HG03558 (cell line): ENCODE results near the gene C16orf90.
"Not testable (repeated sequence)": the region's sequence is repeated elsewhere in the genome, so short reads cannot be mapped to it uniquely, and the experiment has no call there.

Experiments used
- ATAC-seq: cut with Tn5 transposase; IDR thresholded peaks from one replicate; pipeline ENCODE4 v1.9.1; 2021; ENCODE audit warnings: moderate number of reproducible peaks; ENCODE audit not compliant: unreplicated experiment; ENCODE audit errors: extremely low read depth

C16orf90 gene

GRCh38 chr16:3495176-3495575, at the start of gene C16orf90:
C16orf90 (minus strand) TSS chr16:3495489; CDS start chr16:3495421, 68 bp downstream.
- ATAC-seq = no peak

DNA sequence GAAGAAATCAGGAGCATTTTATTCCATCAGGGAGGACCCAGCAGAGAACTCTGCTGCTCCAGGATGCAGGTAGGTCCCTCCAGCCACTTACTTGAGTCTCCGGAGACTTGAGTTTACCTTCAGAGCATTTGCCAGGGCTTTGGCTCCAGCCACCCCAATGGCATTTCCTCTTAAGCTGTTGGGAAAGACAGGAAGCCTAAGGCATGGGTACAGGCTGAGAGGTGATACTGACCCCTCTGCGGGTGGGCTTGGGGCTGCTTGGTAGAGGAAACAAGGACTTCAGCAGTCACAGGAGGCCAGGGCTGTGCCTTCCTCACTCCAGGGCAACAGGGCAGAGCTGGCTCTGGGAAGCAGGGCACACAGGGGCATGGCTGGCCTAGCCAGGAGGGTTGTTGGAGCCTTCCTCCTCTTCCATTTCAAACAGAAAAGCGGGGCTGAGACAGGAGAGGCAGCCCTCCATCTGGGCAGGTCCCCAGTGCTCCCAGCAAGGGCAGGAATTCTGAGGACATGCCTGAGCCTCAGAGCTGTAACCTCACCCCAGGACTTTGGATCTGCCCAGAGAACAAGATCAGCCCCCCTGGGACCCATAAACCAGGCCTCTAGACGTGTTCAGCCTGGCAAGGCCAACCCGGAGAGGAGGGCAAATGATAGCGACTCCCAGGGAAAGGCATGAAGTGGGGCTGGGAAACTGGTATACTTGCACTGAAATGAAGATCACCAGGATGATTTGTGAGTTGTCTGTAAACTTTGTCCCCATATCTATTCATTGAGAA, 47.5 kb upstream of the C16orf90 start:
- no peak for ATAC-seq

- ATAC-seq = no peak
Observed at GRCh38 chr16:3541527-3542155, 46.4 kb upstream of the C16orf90 start.

- no peak for ATAC-seq
Observed at GRCh38 chr16:3538222-3538621, 42.9 kb upstream of the C16orf90 start.

DNA sequence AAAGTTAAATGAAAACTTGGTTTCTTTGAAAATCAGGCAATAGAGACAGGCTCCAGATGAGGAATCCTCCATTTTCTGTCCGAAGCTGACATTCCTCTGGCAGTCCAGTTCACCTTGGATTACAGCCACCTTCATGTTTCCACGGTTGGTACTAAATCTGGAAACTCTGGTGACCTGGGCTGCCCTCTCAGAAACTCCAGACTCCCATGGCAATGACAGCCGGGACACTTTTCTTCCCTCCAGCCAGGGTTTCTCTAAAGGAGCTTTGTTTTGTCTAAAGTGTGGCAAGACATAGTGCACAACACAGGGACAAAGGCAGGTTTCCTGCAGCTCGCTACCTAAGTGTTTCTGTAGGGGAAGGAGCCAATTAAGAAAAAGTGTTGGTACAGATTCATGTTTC, 41.6 kb upstream of the C16orf90 start:
- no peak for ATAC-seq

DNA sequence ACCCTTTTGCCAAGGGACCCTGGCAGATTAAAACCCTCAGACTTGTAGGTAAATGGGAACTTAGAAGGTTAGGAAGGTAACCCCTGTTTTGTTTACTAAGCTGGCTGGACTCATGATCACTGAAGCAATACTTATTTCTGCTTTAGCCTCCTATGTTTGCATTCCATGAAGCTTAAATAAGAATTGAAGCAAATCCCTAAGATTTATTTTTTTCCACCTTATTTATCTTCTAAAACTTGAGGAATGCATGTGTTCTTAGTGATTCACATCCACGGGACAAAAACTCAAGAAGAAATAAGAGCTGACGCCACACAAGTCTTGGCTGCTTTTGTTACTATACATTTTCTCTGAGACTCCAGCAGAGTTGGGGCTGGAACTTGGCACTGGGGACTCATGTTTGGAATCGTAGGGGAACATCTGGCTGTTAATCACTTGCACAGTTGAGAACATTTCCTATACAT, 41.0 kb upstream of the C16orf90 start:
- ATAC-seq = no peak

DNA sequence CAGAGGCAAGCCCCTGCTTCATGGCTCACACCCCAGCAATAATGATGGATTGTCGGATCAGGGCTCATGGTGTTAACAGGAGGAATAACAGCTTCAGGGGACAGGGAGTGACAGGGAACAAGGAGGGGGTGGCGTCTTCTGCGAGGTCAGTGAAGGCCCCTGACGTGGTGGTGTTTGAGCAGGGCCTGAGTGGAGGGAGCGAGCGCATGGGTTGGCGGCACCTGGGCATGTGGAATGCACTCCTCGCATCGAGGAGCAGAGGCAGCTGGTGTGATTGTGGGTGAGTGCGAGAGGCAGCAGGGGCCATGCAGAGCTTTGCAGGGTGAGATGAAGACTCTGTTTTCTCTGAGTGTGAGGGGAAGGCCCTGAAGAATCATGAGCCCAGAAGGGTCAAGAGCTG, 38.8 kb upstream of the C16orf90 start:
- no peak for ATAC-seq

GRCh38 chr16:3532741-3533140, 37.5 kb upstream of the C16orf90 start:
- no peak for ATAC-seq

- no peak for ATAC-seq
Observed at GRCh38 chr16:3530371-3530914, 35.2 kb upstream of the C16orf90 start.

- ATAC-seq = no peak
Observed at GRCh38 chr16:3529175-3529574, 33.9 kb upstream of the C16orf90 start.

GRCh38 chr16:3528406-3528805, 33.1 kb upstream of the C16orf90 start:
- ATAC-seq = no peak

GRCh38 chr16:3527216-3527829, 32.0 kb upstream of the C16orf90 start:
- ATAC-seq = not testable (repeated sequence)

DNA sequence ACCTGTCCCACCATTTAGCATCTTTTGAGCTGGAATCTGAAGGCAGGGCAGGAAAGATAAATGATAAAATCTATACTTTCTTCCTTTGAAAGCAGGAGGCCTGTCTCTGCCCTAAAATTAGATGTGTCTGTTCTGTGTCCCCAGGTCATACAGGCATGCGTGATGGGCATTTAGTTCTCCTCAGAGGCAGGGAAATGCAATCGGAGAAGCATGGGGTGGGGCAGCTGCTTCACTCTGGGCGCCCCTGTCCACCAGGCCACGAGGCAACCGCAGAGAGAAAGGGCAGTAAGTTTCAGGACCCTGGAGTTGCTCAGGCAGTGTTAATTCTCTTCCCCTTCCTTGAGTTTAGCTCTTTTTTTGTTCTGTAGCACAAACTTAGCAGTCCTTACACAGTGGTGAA, 30.7 kb upstream of the C16orf90 start:
- ATAC-seq = no peak

GRCh38 chr16:3523281-3523680, 28.0 kb upstream of the C16orf90 start:
- no peak for ATAC-seq

- ATAC-seq = no peak
Observed at GRCh38 chr16:3520841-3521240, 25.6 kb upstream of the C16orf90 start.

GRCh38 chr16:3520413-3520812, 25.1 kb upstream of the C16orf90 start:
- ATAC-seq = no peak

GRCh38 chr16:3519581-3519980, 24.3 kb upstream of the C16orf90 start:
- ATAC-seq = no peak

DNA sequence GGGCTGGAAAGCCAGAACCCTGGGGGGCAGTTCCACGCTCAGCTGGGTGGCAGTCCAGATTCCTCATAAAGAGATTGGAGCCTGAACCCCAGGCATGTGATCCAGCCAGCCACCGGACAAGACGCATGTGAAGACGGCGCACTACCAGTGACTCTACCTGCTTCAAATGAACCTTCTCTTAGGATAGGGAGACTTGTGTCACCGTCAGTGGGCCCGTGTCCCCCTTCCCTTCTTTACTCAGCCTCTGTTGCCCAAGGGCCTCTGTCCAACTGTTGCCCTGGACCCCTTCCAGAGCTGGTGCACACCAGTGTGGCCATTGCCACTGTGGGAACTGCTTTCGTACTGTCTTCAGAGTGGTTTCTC, 23.7 kb upstream of the C16orf90 start:
- no peak for ATAC-seq

GRCh38 chr16:3518292-3518985, 23.1 kb upstream of the C16orf90 start:
- ATAC-seq = no peak

DNA sequence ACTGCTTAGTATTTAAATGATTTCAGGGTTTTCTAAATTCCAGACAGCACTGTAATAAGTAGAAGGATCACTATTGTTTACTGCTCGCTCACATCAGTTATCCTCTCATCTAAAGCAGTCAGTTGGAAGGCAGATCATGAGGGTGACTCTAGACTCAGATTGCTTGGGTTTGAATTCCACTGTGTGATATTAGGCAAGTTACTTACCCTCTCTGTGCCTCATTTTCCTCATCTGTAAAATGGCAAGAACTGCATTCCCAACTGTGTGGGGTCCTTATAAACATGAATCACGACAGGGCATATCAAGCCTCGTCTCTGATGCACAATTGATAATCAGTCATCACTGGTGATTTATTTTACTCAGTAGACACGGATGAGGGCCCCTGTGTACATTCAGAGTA, 20.6 kb upstream of the C16orf90 start:
- no peak for ATAC-seq

DNA sequence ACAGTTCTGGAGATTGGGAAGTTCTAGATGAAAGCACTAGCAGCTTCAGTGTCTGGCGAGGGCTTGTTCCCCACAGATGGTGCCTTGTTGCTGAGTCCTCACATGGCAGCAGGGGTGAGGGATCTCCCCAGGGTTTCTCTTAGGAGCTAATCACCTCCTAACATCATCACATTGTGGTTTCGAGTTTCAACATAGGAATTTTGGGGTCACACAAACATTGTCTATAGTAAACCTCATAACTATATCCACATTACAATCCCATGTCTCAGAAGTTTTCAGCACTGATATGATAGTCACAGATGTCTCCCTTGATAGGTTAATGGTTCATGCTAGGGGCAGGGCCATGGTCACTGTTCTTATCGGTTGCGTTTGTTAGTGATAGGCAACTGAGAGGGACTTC, 19.3 kb upstream of the C16orf90 start:
- no peak for ATAC-seq
